Psoas muscle (tissue), 8 donors: Measurements from ENCODE around the gene CD99. TPM values are rescaled to one million over a fixed set of nuclear protein-coding genes. Genes with fewer than 3 reads are reported as not detected.
A peak's percentile ranks its signal among the peaks of the same experiment; 100 is the strongest.

Source experiments
- ATAC-seq, 4 donors: fragments of 200-7000 bp; cut with Tn5 transposase; one replicate each; pipeline ENCODE4 v1.9.1; 2020; ENCODE audit warnings: moderate library complexity in 3 of 4, mild to moderate bottlenecking in 2 of 4
- DNase-seq, 2 donors: peaks; one replicate each; pipeline ENCODE4 v3.0.0-alpha.2; 2020
- H3K27ac ChIP-seq: fragments of 200-600 bp; one replicate; pipeline ENCODE4 v1.8.0; 2022
- H3K27me3 ChIP-seq, 3 donors: fragments of 200-600 bp in 1 of 3; one replicate each; pipeline versions ENCODE4 v1.6.1 to v1.8.0; 2013 to 2022; ENCODE audit warnings: low read length in 2 of 3, mild to moderate bottlenecking in 2 of 3, moderate library complexity in 1 of 3; ENCODE audit not compliant: insufficient read depth in 3 of 3
- H3K36me3 ChIP-seq, 2 donors: fragments of 200-600 bp in 1 of 2; one replicate each; pipeline versions ENCODE4 v1.6.1 to v1.8.0; 2013 to 2022; ENCODE audit warnings: low read depth in 1 of 2, mild to moderate bottlenecking in 1 of 2, moderate library complexity in 1 of 2; ENCODE audit not compliant: insufficient read depth in 1 of 2
- H3K4me1 ChIP-seq: fragments of 200-600 bp; one replicate; pipeline ENCODE4 v1.8.0; 2022
- H3K4me3 ChIP-seq: fragments of 200-600 bp; one replicate; pipeline ENCODE4 v1.8.0; 2022; ENCODE audit warnings: mild to moderate bottlenecking
- H3K9me3 ChIP-seq: fragments of 200-600 bp; one replicate; pipeline ENCODE4 v1.8.0; 2022
- CTCF ChIP-seq: fragments of 200-600 bp; IDR thresholded peaks from one replicate; pipeline ENCODE4 v1.8.0; 2022; ENCODE audit warnings: antibody characterized with exemption
- WGBS, 3 donors: extraction: QIAGEN DNeasy Blood & Tissue Kit; methylation state at CpG; one replicate each; pipeline versions ENCODE4 v1.1.6 to v1.1.7; 2013; 5-methylcytosine and 5-hydroxymethylcytosine counted together
- intact Hi-C, 2 donors: fragments of 100-400 bp; cut with DNase I; formaldehyde crosslinking; loops; one replicate each; pipeline versions ENCODE4 v1.11.0 to v1.14.2; 2022
- long read RNA-seq, 2 donors: library from polyadenylated mRNA; unstranded; transcript quantifications; one replicate each; pipeline ENCODE4 v2.0.0, GENCODE V29; 2021
- polyA plus RNA-seq, 3 donors: library from polyadenylated mRNA; stranded (reverse); fragments of 200-250 nt; gene quantifications; one replicate each; pipeline ENCODE4 v1.2.3, GENCODE V29; 2013
- total RNA-seq, 4 donors: library from RNA; stranded (reverse); fragmentation: NEBNext Ultra II Directional in 2 of 4; extraction: Animal tissue kit (Norgen Biotek cat#: 25700) in 2 of 4; gene quantifications; one replicate each; pipeline versions ENCODE4 v1.2.1 to v1.2.4, GENCODE V29; 2021 to 2023
- donor health status: healthy with polysubstance abuse.
- donor health status: DM: no; HTN: no; CAD: no; lungs with moderate emphysema.
- donor health status: Bipolar disorder and iron deficiency.
- donor health status: healthy.
- donor health status: DM: yes; HTN: yes; CAD: no.
- donor health status: DM: no; HTN: no; CAD: no.
- donor health status: DM: no; HTN: no; CAD: no.
- donor health status: DM: yes; HTN: yes; CAD: no.

The CD99 gene
- 100 to 1,000 TPM; 122 to 128 (median 126) TPM for total RNA-seq
- 100 to 1,000 TPM; 118 to 239 (median 196) TPM for polyA plus RNA-seq
- long read RNA-seq, donor 1, transcript CD99-205 (10 exons, 1,291 nt), result major isoform, 22 of 60 reads
- long read RNA-seq, donor 1, partial matches to known transcripts, result 5 of 60 reads
- long read RNA-seq, donor 1, other reads (novel, unspliced or antisense), result 27 of 60 reads
- long read RNA-seq, donor 2, transcript CD99-204 (9 exons, 892 nt), result minor isoform, 14 of 110 reads
- long read RNA-seq, donor 2, transcript CD99-205 (10 exons, 1,291 nt), result major isoform, 22 of 110 reads
- long read RNA-seq, donor 2, transcript CD99-208 (9 exons, 842 nt), result minor isoform, 15 of 110 reads
- long read RNA-seq, donor 2, partial matches to known transcripts, result 6 of 110 reads
- long read RNA-seq, donor 2, other reads (novel, unspliced or antisense), result 47 of 110 reads

- Histone ChIP-seq H3K4me3 (peak within 1 kb of the TSS; percentile 92), H3K9me3 (no peaks in the 10 kb centered on the region), H3K36me3 (no peaks in the 10 kb centered on the region), H3K4me1 (peaks cover 28% of the 10 kb centered on the region), H3K27me3 (no peaks in the 10 kb centered on the region), H3K27ac (peak within 1 kb of the TSS; percentile 86)
- intact Hi-C loops, result no loop called here
- 0 to 2% (median 0%) methylated on average over 44 to 73 of the region's 73 CpGs for WGBS, 3 donors
- TF ChIP-seq CTCF, result no peak
- DNase-seq, result peak; percentile 92
- ATAC-seq, result peak; percentile 92 to 95 (median 93)
Measured at GRCh38 chrX:2690856-2691542, at the start of gene CD99. Gene CD99, plus strand, starts transcription at chrX:2691295. Its CDS starts 66 bp downstream, at chrX:2691361.

GRCh38 chrX:2642146-2642545 lies 48.9 kb upstream of the CD99 start:
- no peak for TF ChIP-seq CTCF
- Histone ChIP-seq H3K27ac (no peak overlapping the region), H3K27me3 (no peaks in the 10 kb centered on the region), H3K36me3 (peaks cover 0 to 2% of the 10 kb centered on the region in 2 donors), H3K9me3 (no peaks in the 10 kb centered on the region), H3K4me3 (no peak overlapping the region), H3K4me1 (no peaks in the 10 kb centered on the region)
- 89 to 94% (median 91%) methylated on average over 8 of the region's 8 CpGs for WGBS, 3 donors
- ATAC-seq (no peak), DNase-seq (no peak)
- intact Hi-C loops, result loop anchor here in 1 of 2 donors (5.0 kb wide), 1 partner anchor 170 kb away; no protein-coding TSS in a partner anchor

GRCh38 chrX:2642791-2643190 lies 48.3 kb upstream of the CD99 start:
- 88 to 93% (median 91%) methylated on average over 10 of the region's 10 CpGs for WGBS, 3 donors
- DNase-seq (no peak), ATAC-seq (no peak)
- no peak overlapping the region for H3K4me3 ChIP-seq
- no peaks in the 10 kb centered on the region for H3K4me1 ChIP-seq
- H3K9me3 ChIP-seq, result no peaks in the 10 kb centered on the region
- no peak for TF ChIP-seq CTCF
- no peak overlapping the region for H3K27ac ChIP-seq
- H3K36me3 ChIP-seq, result peaks cover 0 to 2% of the 10 kb centered on the region in 2 donors
- intact Hi-C loops, result loop anchor here in 1 of 2 donors (5.0 kb wide), 1 partner anchor 170 kb away; no protein-coding TSS in a partner anchor
- H3K27me3 ChIP-seq, result no peaks in the 10 kb centered on the region

GRCh38 chrX:2643880-2644279 lies 47.2 kb upstream of the CD99 start:
- intact Hi-C loops, result loop anchor here in 1 of 2 donors (5.0 kb wide), 1 partner anchor 168 kb away; no protein-coding TSS in a partner anchor

More at GRCh38 chrX:2643880-2644279, 47.2 kb upstream of the CD99 start:
- TF ChIP-seq CTCF, result no peak
- no peak for DNase-seq
- no peaks in the 10 kb centered on the region for H3K4me1 ChIP-seq
- no peak for ATAC-seq
- no peak overlapping the region for H3K4me3 ChIP-seq
- peaks cover 0 to 2% of the 10 kb centered on the region in 2 donors for H3K36me3 ChIP-seq
- no peak overlapping the region for H3K27ac ChIP-seq
- no peaks in the 10 kb centered on the region for H3K27me3 ChIP-seq
- no peaks in the 10 kb centered on the region for H3K9me3 ChIP-seq
- WGBS, 3 donors, result 88 to 94% (median 92%) methylated on average over 1 of the region's 1 CpG
